GM23338 (cell line): ENCODE data around the gene TACC3. TPM values are rescaled to one million over a fixed set of nuclear protein-coding genes. Genes with fewer than 3 reads are reported as not detected.

Experiments
- ATAC-seq: fragments of 200-7000 bp; cut with Tn5 transposase; 3 replicates; pipeline ENCODE4 v1.9.1; 2020
- DNase-seq: peaks from one replicate; pipeline ENCODE4 v3.0.0-alpha.2; 2015; ENCODE audit warnings: low spot score
- H2AFZ ChIP-seq: fragments of 200-600 bp; sonication (generic); 2 replicates; pipeline ENCODE4 v1.8.0; 2016; ENCODE audit warnings: antibody characterized with exemption, mild to moderate bottlenecking, moderate library complexity
- H3F3A ChIP-seq: fragments of 200-600 bp; sonication (generic); replicated peaks from 2 replicates; pipeline ENCODE4 v1.8.0; 2017; ENCODE audit warnings: antibody characterized with exemption, mixed run types, low read depth
- H3K27ac ChIP-seq: fragments of 200-600 bp; sonication (generic); 2 replicates; pipeline ENCODE4 v1.6.1; 2016; ENCODE audit warnings: low read depth
- H3K27me3 ChIP-seq: fragments of 200-600 bp; sonication (generic); 2 replicates; pipeline ENCODE4 v1.8.0; 2016; ENCODE audit warnings: mild to moderate bottlenecking, mixed run types, moderate library complexity; ENCODE audit not compliant: insufficient read depth
- H3K36me3 ChIP-seq: fragments of 200-600 bp; sonication (generic); 2 replicates; pipeline ENCODE4 v1.8.0; 2016; ENCODE audit warnings: mild to moderate bottlenecking; ENCODE audit not compliant: insufficient read depth
- H3K4me1 ChIP-seq: fragments of 200-600 bp; sonication (generic); 2 replicates; pipeline ENCODE4 v1.8.0; 2016; ENCODE audit warnings: mild to moderate bottlenecking, moderate library complexity; ENCODE audit not compliant: insufficient read depth
- H3K4me2 ChIP-seq: fragments of 200-600 bp; sonication (generic); 2 replicates; pipeline ENCODE4 v1.7.1; 2017; ENCODE audit warnings: mixed run types
- H3K4me3 ChIP-seq: fragments of 200-600 bp; sonication (generic); 2 replicates; pipeline ENCODE4 v1.6.1; 2016; ENCODE audit warnings: mixed run types
- H3K79me2 ChIP-seq: fragments of 200-600 bp; sonication (generic); replicated peaks from 2 replicates; pipeline ENCODE4 v1.8.0; 2017; ENCODE audit warnings: mild to moderate bottlenecking; ENCODE audit not compliant: insufficient read depth
- H3K9me2 ChIP-seq: fragments of 200-600 bp; sonication (generic); 2 replicates; pipeline ENCODE4 v1.8.0; 2017; ENCODE audit not compliant: insufficient read depth
- H4K20me1 ChIP-seq: fragments of 200-600 bp; sonication (generic); replicated peaks from 2 replicates; pipeline ENCODE4 v1.8.0; 2017; ENCODE audit warnings: mild to moderate bottlenecking; ENCODE audit not compliant: insufficient read depth
- H3K27ac Mint-ChIP-seq: 2 replicates; pipeline ENCODE4 v1.8.0; 2020; ENCODE audit warnings: inconsistent platforms, mild to moderate bottlenecking, moderate library complexity, mixed read lengths
- H3K27me3 Mint-ChIP-seq: 3 replicates; pipeline ENCODE4 v1.8.0; 2022; ENCODE audit warnings: low read depth, mild to moderate bottlenecking, moderate library complexity, mixed read lengths, inconsistent platforms; ENCODE audit not compliant: insufficient read depth, poor library complexity
- H3K36me3 Mint-ChIP-seq: 3 replicates; pipeline ENCODE4 v1.8.0; 2021; ENCODE audit warnings: low read depth, mild to moderate bottlenecking, inconsistent platforms, moderate library complexity, mixed read lengths
- H3K4me1 Mint-ChIP-seq: 3 replicates; pipeline ENCODE4 v1.8.0; 2020; ENCODE audit warnings: mild to moderate bottlenecking, inconsistent platforms, mixed read lengths
- H3K4me3 Mint-ChIP-seq: 3 replicates; pipeline ENCODE4 v1.8.0; 2021; ENCODE audit warnings: moderate library complexity, mild to moderate bottlenecking, inconsistent platforms, mixed read lengths
- H3K9me3 Mint-ChIP-seq: 3 replicates; pipeline ENCODE4 v1.8.0; 2020; ENCODE audit warnings: moderate library complexity, mild to moderate bottlenecking, inconsistent platforms, mixed read lengths
- CREB1 ChIP-seq: fragments of 250-450 bp; sonication (Bioruptor Pico); IDR thresholded peaks from 2 replicates; pipeline ENCODE4 v1.5.0; 2020; ENCODE audit warnings: low read depth, mild to moderate bottlenecking, moderate library complexity
- CTCF ChIP-seq, 2 experiments: fragments of 200-600 bp in 1 of 2; sonication (generic) in 1 of 2; conservative IDR thresholded peaks; 2 replicates each; pipeline versions ENCODE4 v1.5.1 to v1.6.1; 2016 to 2017; ENCODE audit warnings: antibody characterized with exemption in 2 of 2, low read depth in 2 of 2, mild to moderate bottlenecking in 2 of 2, moderate library complexity in 1 of 2
- ETS1 ChIP-seq: IDR thresholded peaks from 2 replicates; pipeline ENCODE4 v1.6.1; 2016; ENCODE audit warnings: antibody characterized with exemption
- EZH2 ChIP-seq: fragments of 200-600 bp; sonication (generic); IDR thresholded peaks from one replicate; pipeline ENCODE4 v1.8.0; 2017; ENCODE audit warnings: antibody characterized with exemption, mild to moderate bottlenecking, low read depth; ENCODE audit not compliant: unreplicated experiment
- EZH2phosphoT487 ChIP-seq: fragments of 200-600 bp; sonication (generic); IDR thresholded peaks from one replicate; pipeline ENCODE4 v1.8.1; 2018; ENCODE audit warnings: antibody characterized with exemption; ENCODE audit not compliant: unreplicated experiment
- JUNB ChIP-seq: IDR thresholded peaks from one replicate; pipeline ENCODE4 v1.6.1; 2016; ENCODE audit warnings: antibody characterized with exemption; ENCODE audit not compliant: unreplicated experiment
- NANOG ChIP-seq: IDR thresholded peaks from 2 replicates; pipeline ENCODE4 v1.6.1; 2016; ENCODE audit warnings: antibody characterized with exemption, borderline replicate concordance
- POLR2AphosphoS5 ChIP-seq: IDR thresholded peaks from 2 replicates; pipeline ENCODE4 v1.6.1; 2016; ENCODE audit warnings: antibody characterized with exemption, low read depth
- REST ChIP-seq: IDR thresholded peaks from one replicate; pipeline ENCODE4 v1.6.1; 2018; ENCODE audit warnings: antibody characterized with exemption; ENCODE audit not compliant: unreplicated experiment
- STAT1 ChIP-seq: IDR thresholded peaks from one replicate; pipeline ENCODE4 v1.6.1; 2016; ENCODE audit warnings: antibody characterized with exemption; ENCODE audit not compliant: unreplicated experiment
- ZNF114 ChIP-seq: fragments of 250-450 bp; sonication (Bioruptor Pico); IDR thresholded peaks from 2 replicates; pipeline ENCODE4 v1.5.0; 2020; ENCODE audit warnings: mild to moderate bottlenecking, moderate library complexity
- ZNF331 ChIP-seq: fragments of 250-450 bp; sonication (Bioruptor Pico); IDR thresholded peaks from 2 replicates; pipeline ENCODE4 v1.5.0; 2020; ENCODE audit warnings: low read depth, mild to moderate bottlenecking, moderate library complexity
- ZNF462 ChIP-seq: fragments of 250-450 bp; sonication (Bioruptor Pico); IDR thresholded peaks from 2 replicates; pipeline ENCODE4 v1.5.0; 2020; ENCODE audit warnings: mild to moderate bottlenecking, moderate library complexity
- polyA plus RNA-seq: library from polyadenylated mRNA; unstranded; fragments of >200 nt; fragmentation: Nextera tagmentation; extraction: Ambion mirVana; gene quantifications from 2 replicates; pipeline ENCODE4 v1.2.1, GENCODE V29; 2016
- total RNA-seq: library from RNA; depleted of rRNA; stranded (reverse); fragments of >200 nt; shearing (Covaris generic); gene quantifications from 2 replicates; pipeline ENCODE4 v1.2.3, GENCODE V29; 2014

TACC3 gene
- total and polyA plus RNA-seq, 2 experiments from 2014 or later: 120 TPM

- no peak for DNase-seq
- no peaks in the 10 kb centered on the region for H3K79me2 ChIP-seq
- H3K27me3 ChIP-seq: no peaks in the 10 kb centered on the region
- H2AFZ ChIP-seq: no peak overlapping the region
- Mint-ChIP-seq H3K27ac (no peak overlapping the region), H3K4me1 (peaks cover 5% of the 10 kb centered on the region; the same call in 2 of the 3 replicates), H3K27me3 (no peaks in the 10 kb centered on the region), H3K9me3 (no peaks in the 10 kb centered on the region), H3K36me3 (no peaks in the 10 kb centered on the region), H3K4me3 (no peak overlapping the region)
- no peaks in the 10 kb centered on the region for H3K36me3 ChIP-seq
- no peaks in the 10 kb centered on the region for H3F3A ChIP-seq
- no peak overlapping the region for H3K27ac ChIP-seq
- no peak overlapping the region for H3K4me2 ChIP-seq
- H3K9me2 ChIP-seq: no peaks in the 10 kb centered on the region
- no peaks in the 10 kb centered on the region for H4K20me1 ChIP-seq
- no peak for ATAC-seq
- H3K4me3 ChIP-seq: no peak overlapping the region
- H3K4me1 ChIP-seq: no peaks in the 10 kb centered on the region
- no peak for TF ChIP-seq NANOG
- no peak for TF ChIP-seq ZNF114 (CRISPR knock-in tag)
- no peak for TF ChIP-seq EZH2phosphoT487
- no peak for TF ChIP-seq REST
- no peak for TF ChIP-seq ZNF331 (CRISPR knock-in tag)
- no peak for TF ChIP-seq JUNB
- no peak for TF ChIP-seq ZNF462 (CRISPR knock-in tag)
- TF ChIP-seq EZH2: no peak
- TF ChIP-seq CTCF (conservative IDR thresholded peaks at IDR 0.05; ENCODE audit: low read depth in 2 of 2): no peak
- TF ChIP-seq POLR2AphosphoS5: no peak
- TF ChIP-seq ETS1: no peak
- no peak for TF ChIP-seq CREB1 (CRISPR knock-in tag)
- TF ChIP-seq STAT1: no peak
Observed at GRCh38 chr4:1753697-1754311, 32.5 kb downstream of the TACC3 start.
